HG02571 (cell line): ENCODE measurements around the gene GOLGB1.
"Not testable (repeated sequence)": the region's sequence is repeated elsewhere in the genome, so short reads cannot be mapped to it uniquely, and the experiment has no call there.

Experiments used
- ATAC-seq: cut with Tn5 transposase; IDR thresholded peaks from one replicate; pipeline ENCODE4 v1.9.1; 2021; ENCODE audit warnings: mild to moderate bottlenecking, moderate library complexity; ENCODE audit not compliant: unreplicated experiment

GOLGB1 gene

DNA sequence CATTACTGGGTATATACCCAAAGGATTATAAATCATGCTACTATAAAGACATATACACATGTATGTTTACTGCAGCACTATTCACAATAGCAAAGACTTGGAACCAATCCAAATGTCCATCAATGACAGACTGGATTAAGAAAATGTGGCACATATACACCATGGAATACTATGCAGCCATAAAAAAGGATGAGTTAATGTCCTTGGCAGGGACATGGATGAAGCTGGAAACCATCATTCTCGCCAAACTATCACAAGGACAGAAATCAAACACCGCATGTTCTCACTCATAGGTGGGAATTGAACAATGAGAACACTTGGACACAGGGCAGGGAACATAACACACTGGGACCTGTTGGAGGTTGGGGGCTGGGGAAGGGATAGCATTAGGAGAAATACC is 6.4 kb downstream of the GOLGB1 start:
- ATAC-seq = not testable (repeated sequence)

DNA sequence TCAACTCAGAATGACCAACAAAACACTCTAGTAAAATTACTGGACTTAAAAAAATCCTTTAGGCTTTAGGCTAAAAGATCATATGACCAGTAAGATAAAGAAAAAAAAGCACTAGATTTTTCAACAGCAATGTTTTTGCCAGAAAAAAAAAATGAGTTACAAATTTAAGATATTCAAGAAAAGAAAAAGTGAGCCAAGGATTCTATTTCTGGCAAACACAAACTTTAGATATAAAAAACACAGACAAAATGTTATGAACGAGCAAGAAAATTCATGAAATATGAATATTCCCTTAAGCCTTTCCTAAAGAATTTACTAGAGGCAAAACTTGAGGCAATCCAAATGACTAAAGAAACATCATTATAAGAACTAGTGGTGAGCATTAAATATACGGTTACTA is 8.6 kb downstream of the GOLGB1 start:
- ATAC-seq = no peak

DNA sequence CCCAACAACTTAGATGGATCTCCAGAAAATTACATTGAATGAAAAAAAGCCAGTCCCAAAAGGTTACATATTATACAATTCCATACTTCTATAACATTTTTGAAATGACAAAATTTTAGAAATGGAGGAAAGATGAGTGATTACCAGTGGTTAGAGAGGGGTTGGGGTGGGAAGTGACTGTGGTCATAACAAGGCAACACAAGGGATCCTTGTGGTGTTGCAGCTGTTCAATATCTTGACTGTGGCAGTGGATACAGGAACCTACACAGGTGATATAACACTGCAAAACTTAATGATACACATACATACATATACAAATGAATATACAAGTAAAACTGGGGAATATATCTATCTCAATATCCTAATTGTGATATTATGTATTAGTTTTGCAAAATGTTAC is 9.6 kb downstream of the GOLGB1 start:
- ATAC-seq = no peak

DNA sequence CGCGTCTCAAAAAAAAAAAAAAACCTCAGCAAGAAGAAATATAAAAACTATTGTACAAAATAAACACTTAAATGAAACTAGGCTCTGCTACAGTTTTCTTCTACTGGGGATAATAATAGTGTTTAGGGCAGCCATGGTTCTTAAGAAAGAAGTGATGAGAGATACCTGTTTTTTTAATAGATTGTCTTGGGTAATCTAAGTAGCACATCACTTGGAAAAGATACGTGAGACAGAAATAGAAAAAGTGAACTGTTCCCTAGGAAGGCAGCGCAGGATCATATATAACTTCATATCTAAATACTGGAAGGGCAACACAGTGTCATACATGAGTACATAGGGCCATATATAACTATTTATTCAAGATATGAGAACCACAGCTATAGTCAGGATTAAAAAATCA is 11.9 kb downstream of the GOLGB1 start:
- ATAC-seq = no peak

DNA sequence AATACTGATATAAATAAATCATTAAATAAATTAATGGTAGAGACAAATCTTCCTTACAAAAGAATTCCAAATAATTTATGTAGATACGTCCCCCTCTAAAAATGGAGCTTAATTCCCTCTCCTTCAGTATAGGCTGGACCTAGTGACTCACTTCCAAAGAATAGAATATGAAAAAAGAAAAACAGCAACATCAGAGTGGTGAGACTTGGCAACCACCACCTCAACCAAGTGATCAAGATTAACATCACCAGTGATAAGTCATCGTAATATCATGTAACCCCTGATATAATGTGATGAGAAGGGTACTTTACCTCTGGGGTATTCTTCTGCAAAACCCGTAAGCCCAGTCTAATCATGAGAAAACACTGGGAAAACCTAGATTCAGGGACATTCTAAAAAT is 13.4 kb downstream of the GOLGB1 start:
- no peak for ATAC-seq

GRCh38 chr3:121735047-121735696 is 14.4 kb downstream of the GOLGB1 start:
- peak; percentile 91 for ATAC-seq

DNA sequence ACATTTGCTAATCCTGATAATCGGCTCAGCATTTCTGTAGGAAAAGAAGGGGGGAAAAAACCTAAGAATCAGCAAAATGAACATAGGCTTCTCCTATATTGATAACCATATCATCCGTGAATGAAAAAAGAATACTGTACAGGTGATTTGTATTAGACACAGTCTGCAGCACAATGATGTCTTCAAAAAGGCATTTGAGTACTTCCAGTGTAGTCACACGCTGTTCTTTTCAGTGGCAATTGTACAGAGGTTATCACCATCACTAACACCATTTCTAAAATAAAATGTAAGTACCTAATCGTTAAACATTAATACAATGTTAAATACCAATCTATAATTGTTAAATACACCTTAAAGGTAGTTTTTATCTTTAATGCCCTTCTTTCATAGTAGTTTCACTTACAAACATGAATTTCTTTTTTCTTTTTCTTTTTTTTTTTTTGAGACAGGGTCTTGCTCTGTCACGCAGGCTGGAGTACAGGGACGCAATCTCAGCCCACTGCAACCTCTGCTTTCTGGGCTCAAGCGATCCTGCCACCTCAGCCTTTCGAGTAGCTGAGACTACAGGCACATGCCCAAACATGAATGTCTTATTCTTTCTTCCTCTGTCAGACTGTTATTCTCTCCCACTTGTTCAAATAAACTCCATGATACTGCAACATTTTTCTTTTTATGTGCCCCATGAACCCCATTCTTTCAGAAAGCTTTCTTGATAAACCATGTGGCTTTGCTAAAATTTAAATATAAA is 18.4 kb downstream of the GOLGB1 start:
- no peak for ATAC-seq

DNA sequence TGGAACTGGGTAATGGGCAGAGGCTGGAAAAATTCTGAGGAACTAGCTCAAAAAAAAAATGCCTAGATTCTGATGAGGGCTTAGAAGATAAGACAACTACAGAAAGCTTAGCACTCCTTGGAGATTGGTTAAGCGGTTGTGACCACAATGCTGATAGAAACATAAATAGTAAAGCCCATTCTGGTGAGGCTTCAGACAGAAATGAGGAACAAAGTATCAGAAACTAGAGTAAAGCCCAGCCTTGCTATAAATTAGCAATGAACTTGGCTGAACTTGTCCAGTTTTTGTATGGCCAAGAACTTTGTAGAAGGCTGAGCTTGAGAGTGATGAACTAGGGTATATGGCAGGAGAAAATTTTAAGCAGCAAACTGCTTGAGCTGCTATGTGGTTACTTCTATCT is 25.4 kb downstream of the GOLGB1 start:
- peak; percentile 81 for ATAC-seq

DNA sequence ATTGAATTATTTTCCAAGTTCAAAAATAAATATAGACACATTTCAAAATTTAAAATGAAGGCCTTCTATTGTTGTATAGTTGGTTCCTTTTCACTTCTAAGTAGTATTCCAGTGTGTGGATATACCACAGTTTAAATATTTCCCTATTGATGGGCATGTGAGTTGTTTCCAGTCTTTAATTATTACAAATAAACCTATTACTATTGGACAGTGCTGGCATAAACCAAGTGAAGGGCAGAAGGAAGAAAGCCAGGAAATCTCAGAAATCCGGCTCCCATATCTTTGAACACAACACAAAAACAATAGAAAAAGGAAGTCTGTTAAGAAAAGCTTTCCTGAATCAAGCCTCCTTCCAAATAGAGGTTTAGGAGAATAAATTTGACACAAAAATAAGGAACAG is 26.1 kb downstream of the GOLGB1 start:
- ATAC-seq = no peak

GRCh38 chr3:121722411-121722810 is 27.1 kb downstream of the GOLGB1 start:
- ATAC-seq = no peak

DNA sequence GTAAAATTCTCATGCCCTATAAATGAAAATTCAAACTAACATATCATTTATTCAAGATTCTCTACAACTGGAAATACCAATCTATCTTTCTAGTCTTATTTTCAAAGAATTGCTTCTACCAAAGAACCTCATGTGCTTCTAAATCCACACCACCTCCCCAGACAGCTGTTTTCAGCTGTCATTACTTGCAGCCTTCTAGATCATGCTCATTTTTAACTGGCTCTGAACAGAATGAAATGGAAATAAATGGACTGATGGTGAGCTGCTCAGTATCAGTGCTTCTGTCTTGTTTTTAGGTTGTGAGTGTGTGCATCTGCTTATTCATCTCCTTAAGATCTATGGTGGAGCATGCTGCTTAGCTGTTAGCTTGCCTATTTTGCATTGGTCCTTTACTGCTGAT is 29.4 kb downstream of the GOLGB1 start:
- ATAC-seq = no peak

DNA sequence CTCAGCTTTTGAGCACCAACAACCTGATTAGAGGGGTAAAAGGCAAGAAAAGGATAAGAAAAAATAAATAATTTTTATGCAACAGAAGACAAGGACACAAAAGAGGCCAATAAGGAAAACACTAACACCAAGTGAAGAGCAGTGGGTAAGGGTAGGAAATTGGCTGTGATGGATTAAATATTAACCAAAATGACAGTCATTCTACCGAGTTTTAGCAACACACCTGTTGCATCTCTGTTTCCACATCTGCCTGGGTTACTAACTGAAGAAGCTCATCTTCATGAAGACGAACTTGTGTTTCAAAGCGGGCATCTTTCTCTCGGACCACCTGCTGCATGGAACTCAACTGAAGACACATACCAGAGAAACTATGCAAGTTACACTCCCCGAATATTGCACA is 30.1 kb downstream of the GOLGB1 start:
- ATAC-seq = no peak

GRCh38 chr3:121718205-121718846 is 31.2 kb downstream of the GOLGB1 start:
- ATAC-seq = no peak

GRCh38 chr3:121710347-121710746 is 39.2 kb downstream of the GOLGB1 start:
- ATAC-seq = no peak

DNA sequence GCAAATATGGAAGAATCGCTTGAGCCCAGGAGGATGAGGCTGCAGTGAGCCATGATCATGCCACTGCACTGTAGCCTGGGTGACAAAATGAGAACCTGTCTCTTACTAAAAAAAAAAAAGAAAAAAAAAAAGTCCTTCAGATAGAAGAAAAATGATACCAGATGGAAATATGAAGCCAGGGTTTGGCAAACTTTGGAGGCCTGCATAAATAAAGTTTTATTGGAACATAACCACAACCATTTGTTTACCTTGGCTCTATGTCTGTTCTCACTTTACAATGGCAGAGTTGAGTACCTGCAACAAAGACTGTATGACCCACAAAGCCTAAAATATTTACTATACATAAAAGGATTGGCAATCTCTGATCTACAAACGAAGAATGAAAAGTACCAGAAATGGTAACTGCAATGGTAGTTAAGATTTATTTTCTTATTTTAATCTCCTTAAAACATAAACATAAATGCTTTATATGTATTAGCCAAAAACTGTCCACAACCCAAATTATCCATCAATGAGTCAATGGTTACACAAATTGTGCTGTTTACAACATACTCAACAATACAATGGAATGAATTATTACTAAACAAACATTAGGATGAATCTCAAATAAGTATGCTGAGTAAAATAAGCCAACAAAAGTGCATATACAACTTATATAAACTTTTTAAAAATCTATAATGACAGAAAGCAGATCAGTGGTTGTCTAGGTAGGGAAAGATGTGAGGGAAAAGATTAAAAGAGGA is 41.8 kb downstream of the GOLGB1 start:
- ATAC-seq = no peak

- ATAC-seq = no peak
These were observed 44.0 kb downstream of the GOLGB1 start for GRCh38 chr3:121705541-121705940.

DNA sequence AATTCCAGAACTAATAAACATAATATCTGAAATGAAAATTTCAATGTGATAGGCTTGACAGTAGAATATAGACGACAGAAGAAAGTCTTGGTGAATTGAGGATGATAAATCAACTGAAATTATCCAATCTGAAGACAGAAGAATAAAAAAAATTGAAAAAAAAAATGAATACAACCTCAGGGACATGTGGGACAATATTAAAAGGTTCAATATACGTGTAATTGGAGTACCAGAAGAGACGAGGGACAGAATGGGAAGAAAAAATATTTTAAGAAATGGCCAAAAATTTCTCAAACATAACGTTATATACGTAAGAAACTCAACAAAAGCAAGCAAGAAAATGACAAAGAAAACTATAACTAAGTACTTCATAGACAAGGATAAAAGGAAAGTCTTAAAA is 45.6 kb downstream of the GOLGB1 start:
- ATAC-seq = no peak

DNA sequence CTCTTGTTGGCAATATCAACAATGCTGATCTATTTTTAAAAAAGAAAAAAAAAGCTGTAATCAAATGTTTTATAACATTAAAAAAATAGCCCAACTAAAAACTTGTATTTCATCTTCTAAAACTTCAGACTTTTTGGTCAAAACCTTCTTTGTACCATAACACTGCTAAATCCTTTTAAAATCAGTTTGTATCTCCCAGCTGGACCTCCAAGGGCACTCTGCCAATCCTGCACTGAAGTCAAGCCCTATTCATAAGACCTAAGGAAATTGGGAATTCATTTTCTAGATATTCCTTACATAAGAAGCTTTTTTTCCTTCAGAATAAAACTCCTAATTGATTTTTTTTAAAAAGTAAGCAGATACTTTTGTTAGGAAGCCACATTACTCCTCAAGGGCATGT is 50.6 kb downstream of the GOLGB1 start:
- ATAC-seq = no peak

DNA sequence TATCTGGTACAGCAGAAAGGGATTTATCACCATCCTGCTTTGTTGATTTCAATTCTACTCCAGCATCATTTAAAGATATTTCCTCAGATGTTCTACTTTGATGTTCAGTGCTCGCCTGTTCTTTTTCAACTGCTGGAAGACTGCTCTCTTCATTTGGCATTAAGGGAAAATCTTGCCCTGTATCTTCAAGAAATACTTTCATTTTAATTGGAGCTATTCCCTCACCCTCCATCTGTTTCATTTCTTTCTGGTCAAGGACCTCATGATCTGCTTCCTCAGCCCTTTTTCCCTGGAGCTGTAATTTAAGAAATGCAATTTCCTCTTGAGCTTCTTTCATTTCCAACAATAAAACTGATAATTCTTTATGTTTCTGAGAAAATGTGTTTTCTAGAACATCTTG is 51.1 kb downstream of the GOLGB1 start:
- no peak for ATAC-seq

DNA sequence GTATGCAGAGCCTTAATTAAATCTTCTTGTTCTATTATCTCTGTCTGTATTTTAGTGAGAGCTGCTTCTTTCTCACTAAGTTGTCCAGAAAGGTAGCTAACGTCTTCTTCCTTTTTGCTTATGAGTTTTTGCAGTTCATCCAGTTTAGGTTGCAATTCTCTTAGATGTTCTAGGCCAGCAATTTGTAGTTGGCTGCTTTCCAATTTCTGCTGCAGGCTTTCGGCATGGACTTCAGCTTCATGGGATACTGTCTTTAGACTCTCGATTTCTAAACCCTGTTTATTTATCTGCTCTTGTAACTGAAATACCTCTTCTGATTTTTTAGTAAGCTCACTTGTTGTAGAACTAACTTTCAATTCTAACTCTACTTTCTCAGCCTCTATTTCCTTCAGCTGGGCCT is 53.4 kb downstream of the GOLGB1 start:
- ATAC-seq = no peak

- ATAC-seq = no peak
These were observed 57.4 kb downstream of the GOLGB1 start for GRCh38 chr3:121692010-121692699.
